Measurements from ENCODE around the gene MSLN.

- no peak for TF ChIP-seq CTCF (IDR thresholded peaks at IDR 0.05; ENCODE audit: borderline replicate concordance, extremely low read depth, low read length, poor library complexity, severe bottlenecking)
- TF ChIP-seq EZH2 (IDR thresholded peaks at IDR 0.05; ENCODE audit: borderline replicate concordance, low read depth, low read length, severe bottlenecking), result no peak
Observed at GRCh38 chr16:818132-818531, 57.6 kb downstream of the MSLN start.
